HG03175 (cell line): Measurements from ENCODE around the gene PTPN3.
"Not testable (repeated sequence)": the region's sequence is repeated elsewhere in the genome, so short reads cannot be mapped to it uniquely, and the experiment has no call there.

Source experiments
- ATAC-seq: cut with Tn5 transposase; IDR thresholded peaks from one replicate; pipeline ENCODE4 v1.9.1; 2021; ENCODE audit warnings: mild to moderate bottlenecking, moderate library complexity; ENCODE audit not compliant: unreplicated experiment

The PTPN3 gene

DNA sequence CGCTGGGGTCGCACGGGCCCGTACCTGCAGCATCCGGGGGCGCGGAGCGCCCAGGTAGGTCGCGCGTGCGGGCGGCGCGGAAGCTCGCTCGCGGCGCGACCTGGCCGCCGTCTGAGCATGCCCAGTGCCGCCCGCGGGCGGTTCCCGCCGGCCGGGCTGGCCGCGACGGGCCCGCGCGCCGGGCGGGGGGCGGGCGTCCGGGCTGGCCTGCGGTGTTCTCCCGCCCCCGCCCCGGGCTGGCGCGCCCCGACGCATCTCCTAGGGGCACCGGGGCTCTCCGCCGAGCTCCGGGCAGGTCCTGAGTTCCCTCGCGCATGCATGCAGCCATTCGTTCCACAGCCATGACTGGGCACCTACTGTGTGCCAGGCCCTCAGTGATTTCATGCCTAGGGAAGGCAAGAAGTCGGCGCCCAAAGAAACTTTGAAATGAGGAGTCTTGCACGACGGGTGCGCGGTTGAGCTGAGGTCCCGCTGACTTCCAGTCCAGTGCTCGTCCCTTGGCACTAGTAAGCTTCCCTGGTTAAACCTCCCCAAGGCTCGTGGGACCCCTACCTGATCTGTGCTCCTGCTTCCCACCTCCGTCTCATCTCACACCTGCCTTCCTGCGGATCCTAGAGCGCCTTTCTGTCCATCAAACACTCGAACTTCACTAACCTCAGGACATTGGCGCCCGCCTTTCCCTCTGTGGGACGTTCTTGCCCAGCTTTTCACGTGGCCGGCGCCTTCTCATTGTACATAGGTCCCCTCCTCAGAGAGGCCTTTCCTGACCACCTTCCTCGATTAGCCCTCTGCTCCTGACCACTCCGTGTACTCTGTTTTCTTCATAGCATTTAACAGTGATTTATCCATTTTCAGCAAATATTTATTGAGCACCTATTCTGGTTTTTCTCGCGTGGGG lies at the start of gene PTPN3:
Gene PTPN3 (minus strand): TSS at position 113 of the 898 bp plus-strand sequence. CDS start 34,873 bp downstream, outside the sequence.
- no peak for ATAC-seq

DNA sequence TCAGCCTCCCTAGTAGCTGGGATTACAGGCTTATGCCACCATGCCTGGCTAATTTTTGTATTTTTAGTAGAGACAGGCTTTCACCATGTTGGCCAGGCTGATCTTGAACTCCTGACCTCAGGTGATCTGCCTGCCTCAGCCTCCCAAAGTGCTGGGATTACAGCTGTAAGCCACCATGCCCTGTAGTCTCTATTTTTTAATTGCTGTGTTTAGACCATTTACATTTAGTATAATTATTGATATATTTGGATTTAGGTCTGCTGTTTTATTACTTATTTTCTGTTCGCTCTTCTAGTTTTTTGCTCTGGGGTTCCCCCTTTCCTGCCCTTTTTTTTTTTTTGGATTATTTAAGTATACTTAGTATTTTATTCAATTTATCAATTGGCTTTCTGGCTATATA lies 46.8 kb upstream of the PTPN3 start:
- ATAC-seq, result not testable (repeated sequence)

DNA sequence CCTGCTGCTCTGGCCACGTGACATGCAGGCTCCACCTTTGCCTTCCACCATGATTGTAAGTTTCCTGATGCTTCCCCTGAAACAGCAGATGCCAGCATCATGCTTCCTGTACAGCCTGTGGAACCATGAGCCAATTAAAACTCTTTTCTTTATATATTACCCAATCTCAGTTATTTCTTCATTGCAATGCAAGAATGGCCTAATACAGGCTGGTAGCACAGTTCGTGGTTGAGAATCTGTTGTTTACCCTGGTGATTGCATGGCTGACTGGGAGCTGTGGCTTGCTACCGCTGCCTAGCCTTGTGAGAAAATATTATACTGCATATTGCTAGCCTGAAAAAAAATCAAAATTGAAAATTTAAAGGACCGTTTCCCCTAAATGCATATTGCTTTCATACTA lies 44.8 kb upstream of the PTPN3 start:
- no peak for ATAC-seq

- no peak for ATAC-seq
These were observed 40.2 kb upstream of the PTPN3 start for GRCh38 chr9:109538346-109538745.

DNA sequence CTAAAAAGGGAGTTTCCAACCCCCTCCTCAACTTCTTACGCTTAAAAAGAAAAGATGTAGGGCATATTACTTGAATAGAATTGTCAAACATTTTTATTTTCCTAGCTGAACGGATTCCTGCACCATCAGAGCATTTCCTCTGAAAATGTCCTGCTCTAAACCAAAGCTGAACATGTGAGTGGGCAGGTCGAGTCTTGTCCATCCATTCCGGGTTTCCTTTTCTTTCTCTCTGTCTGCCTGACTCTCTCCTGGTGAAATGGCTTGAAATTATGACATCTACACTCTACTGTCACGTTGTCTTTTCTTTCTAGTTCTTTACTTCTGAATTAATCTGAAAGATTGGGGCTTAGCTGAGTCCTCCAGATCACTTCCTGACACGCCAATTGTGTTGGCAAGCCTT lies 39.2 kb upstream of the PTPN3 start:
- no peak for ATAC-seq

- ATAC-seq, result no peak
These were observed 38.8 kb upstream of the PTPN3 start for GRCh38 chr9:109536859-109537258.

- no peak for ATAC-seq
These were observed 37.3 kb upstream of the PTPN3 start for GRCh38 chr9:109535365-109535764.

GRCh38 chr9:109534151-109534550 lies 36.0 kb upstream of the PTPN3 start:
- ATAC-seq, result no peak

DNA sequence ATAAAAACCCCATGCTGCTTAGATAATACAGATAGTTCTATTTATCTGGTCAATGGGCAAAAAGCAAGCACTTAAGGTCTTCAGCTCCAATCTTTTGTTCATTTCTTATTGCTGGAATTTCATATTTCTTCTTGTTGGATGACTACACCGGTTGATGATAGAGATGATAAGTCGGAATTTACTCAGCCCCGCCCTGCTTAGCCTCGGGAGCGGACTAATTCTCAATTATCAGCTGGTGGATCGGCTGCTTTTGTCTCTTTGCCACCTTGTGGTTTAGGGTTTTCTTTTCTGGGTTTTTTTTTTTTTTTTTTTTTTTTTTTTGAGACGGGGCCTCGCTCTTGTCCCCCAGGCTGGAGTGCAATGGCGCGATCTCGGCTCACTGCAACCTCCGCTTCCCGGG lies 34.5 kb upstream of the PTPN3 start:
- not testable (repeated sequence) for ATAC-seq

DNA sequence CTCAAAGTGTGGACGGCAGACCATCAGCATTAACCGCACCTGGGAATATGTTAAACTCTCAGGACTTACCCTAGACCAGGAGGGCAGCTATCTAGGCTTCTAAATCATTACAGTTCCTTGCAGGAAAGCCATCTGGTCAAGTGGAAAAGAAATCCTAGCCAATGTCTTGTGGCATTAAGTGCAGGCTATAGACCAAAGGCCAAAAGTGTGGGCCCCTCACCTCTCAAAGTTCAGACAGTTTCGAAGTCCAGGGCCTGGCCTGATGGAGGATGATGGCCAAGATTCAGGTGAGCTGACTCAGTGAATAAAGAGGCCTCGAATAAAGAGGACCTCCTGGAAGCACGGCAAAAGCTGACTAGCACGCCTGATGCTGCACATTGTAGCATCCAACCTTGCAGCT lies 24.0 kb upstream of the PTPN3 start:
- no peak for ATAC-seq

- peak; percentile 88 for ATAC-seq
These were observed 22.5 kb upstream of the PTPN3 start for GRCh38 chr9:109520475-109521132.

DNA sequence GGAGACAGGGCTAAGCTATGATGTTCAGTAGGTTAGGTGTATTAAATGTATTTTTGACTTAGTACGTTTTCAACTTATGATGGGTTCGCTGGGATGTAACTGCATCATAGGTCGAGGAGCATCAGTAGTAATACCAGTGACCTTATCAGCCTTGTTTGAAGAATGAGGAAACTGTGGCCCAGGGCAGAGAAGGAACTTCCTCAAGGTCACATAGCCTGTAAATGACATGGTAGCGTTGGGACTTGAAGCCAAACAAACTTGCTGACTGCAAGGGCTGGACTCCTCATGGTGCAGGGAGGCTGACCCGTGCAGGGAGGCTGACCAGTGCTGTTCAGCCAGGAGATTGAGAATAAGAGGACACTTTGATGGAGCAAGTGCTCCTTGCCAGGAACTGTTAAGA lies 21.3 kb upstream of the PTPN3 start:
- ATAC-seq, result no peak

- no peak for ATAC-seq
These were observed 20.7 kb upstream of the PTPN3 start for GRCh38 chr9:109518621-109519335.

DNA sequence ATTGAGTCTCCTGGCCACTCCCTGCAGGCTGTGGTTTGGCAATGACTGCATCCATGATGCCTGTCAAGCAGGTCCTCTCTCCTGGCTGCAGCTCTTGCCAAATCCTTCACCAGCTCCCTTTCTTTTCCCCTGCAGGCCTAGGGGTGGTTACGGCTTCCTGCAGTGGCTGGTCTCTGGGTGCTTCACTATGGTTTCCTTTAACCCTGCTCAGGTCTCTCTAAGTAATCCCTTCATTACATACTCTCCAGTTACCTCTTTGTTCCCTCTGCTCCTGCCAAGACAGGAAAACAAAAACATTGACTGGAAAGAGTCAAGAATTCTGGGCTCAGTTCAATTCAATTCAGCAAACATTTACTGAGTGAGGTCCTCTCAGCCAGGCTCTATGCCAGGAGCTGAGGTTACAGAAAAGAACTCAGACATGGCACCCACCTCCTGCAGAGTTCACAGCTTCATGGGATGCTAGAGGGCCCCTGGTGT lies 19.8 kb upstream of the PTPN3 start:
- ATAC-seq, result no peak

- no peak for ATAC-seq
These were observed 15.8 kb upstream of the PTPN3 start for GRCh38 chr9:109513871-109514270.

GRCh38 chr9:109512170-109512756 lies 14.2 kb upstream of the PTPN3 start:
- ATAC-seq, result no peak

GRCh38 chr9:109510506-109510905 lies 12.4 kb upstream of the PTPN3 start:
- ATAC-seq, result no peak

DNA sequence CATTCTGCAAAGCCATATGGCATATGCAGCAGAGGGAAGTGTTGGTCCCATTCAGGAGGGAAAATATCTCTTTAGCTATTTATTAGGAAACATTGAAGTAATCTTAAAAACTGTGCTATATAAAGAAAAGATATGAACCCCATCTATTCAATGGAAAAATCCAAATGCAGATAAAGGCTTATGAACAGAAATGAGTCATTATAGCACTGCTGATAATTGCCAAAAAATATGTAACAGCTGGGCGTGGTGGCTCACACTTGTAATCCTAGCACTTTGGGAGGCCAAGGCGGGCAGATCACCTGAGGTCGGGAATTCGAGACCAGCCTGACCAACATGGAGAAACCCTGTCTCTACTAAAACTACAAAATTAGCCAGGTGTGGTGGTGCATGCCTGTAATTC lies 11.9 kb upstream of the PTPN3 start:
- ATAC-seq, result not testable (repeated sequence)

- ATAC-seq, result no peak
These were observed 11.5 kb upstream of the PTPN3 start for GRCh38 chr9:109509611-109510010.

DNA sequence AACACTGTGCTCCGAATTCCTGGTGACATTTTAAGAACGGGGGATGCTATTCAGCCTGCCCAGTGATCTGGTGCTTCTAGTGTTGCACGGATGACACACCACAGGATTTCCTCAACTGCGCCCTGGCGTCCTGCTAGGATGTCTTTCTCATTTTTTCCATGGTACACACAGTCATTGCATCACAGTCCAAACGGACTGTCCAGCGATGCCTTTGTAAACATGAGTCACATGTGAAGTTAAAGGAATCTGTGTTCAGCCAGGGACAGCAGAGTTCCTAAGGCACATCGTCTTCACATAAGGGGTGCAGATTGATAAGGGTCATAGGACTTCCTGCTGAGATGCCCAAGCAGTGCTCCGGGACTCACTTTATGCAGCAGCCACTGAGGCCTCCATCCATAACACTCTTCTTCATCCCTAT lies 9.3 kb upstream of the PTPN3 start:
- ATAC-seq, result no peak

DNA sequence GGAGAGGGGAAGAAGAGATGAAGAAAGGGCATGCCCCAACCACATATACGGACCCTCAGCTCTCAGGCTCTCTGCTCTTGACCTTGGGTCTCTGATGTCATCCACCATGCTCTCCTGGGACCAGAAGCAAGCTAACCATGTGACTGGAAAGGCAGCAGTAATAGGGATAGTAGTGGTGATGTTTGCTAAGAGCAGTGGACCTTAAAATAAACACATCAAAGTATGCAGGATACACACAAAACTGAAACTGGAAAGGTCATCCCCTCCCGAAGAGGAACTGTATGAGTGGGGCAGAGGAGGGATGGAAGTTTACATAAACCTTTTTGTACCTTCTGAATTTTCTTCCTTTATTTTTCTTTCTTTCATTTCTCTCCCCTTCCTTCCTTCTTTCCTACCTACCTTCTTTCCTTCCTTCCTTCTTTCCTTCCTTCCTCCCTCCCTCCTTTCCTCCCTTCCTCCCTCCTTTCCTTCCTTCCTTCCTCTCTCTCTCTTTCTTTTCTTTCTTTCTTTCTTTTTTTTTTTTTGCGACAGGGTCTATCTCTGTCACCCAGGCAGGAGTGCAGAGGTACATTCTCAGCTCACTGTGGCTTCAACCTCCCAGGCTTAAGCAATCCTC lies 8.1 kb upstream of the PTPN3 start:
- ATAC-seq, result no peak
